Naive thymus-derived CD8-positive, alpha-beta T cell (primary cell): Measurements from ENCODE around the gene IFT122. TPM values are rescaled to one million over a fixed set of nuclear protein-coding genes. Genes with fewer than 3 reads are reported as not detected.
"Not testable (repeated sequence)": the region's sequence is repeated elsewhere in the genome, so short reads cannot be mapped to it uniquely, and the experiment has no call there.

Experiments used
- ATAC-seq, 2 donors: fragments of 150-1000 bp; cut with Tn5 transposase in 1 of 2; sonication (Bioruptor Pico), chemical (Tn5 transposase) in 1 of 2; 1 replicate in 1 of 2; 2 replicates in 1 of 2; pipeline ENCODE4 v1.10.0; 2021; ENCODE audit warnings: mild to moderate bottlenecking in 2 of 2, moderate library complexity in 2 of 2
- POLR2A ChIA-PET: fragments of 350-600 bp; sonication (Branson Sonifier 250); formaldehyde crosslinking; loops from one replicate; lab custom pipeline; 2021; ENCODE audit warnings: antibody characterized with exemption; lab: Charles Lee
- DNase-seq, 10 donors: peaks; one replicate each; pipeline versions ENCODE4 v3.0.0 to v3.0.0-alpha.2; 2020 to 2022
- H3K27ac Mint-ChIP-seq, 10 donors: one replicate each; pipeline ENCODE4 v1.8.0; 2020 to 2022; ENCODE audit warnings: mild to moderate bottlenecking in 10 of 10, mixed read lengths in 10 of 10, moderate library complexity in 4 of 10, inconsistent platforms in 1 of 10
- H3K27me3 Mint-ChIP-seq, 5 donors: one replicate each; pipeline ENCODE4 v1.8.0; 2021 to 2022; ENCODE audit warnings: mixed read lengths in 5 of 5
- H3K36me3 Mint-ChIP-seq, 3 donors: one replicate each; pipeline ENCODE4 v1.8.0; 2020 to 2022; ENCODE audit warnings: mixed read lengths in 3 of 3, mild to moderate bottlenecking in 2 of 3, inconsistent platforms in 1 of 3
- H3K4me1 Mint-ChIP-seq, 4 donors: one replicate each; pipeline ENCODE4 v1.8.0; 2021 to 2022; ENCODE audit warnings: mixed read lengths in 4 of 4
- H3K4me3 Mint-ChIP-seq, 10 donors: one replicate each; pipeline ENCODE4 v1.8.0; 2020 to 2022; ENCODE audit warnings: mild to moderate bottlenecking in 10 of 10, mixed read lengths in 10 of 10, moderate library complexity in 6 of 10, inconsistent platforms in 1 of 10
- H3K9me3 Mint-ChIP-seq, 9 donors: one replicate each; pipeline ENCODE4 v1.8.0; 2020 to 2022; ENCODE audit warnings: mixed read lengths in 9 of 9, mild to moderate bottlenecking in 3 of 9, inconsistent platforms in 1 of 9, moderate library complexity in 1 of 9
- polyA plus RNA-seq, 3 donors: library from polyadenylated mRNA; unstranded; fragments of 300-500 nt; fragmentation: Illumina TruSeq; gene quantifications; one replicate each; pipeline ENCODE4 v1.2.3, GENCODE V29; 2021
- total RNA-seq, 8 experiments: library from RNA in 2 of 8; stranded (reverse) in 2 of 8; gene quantifications; one replicate each; pipeline ENCODE4 v1.2.3 and lab custom pipeline; 2021 to 2026

IFT122 gene
- total and polyA plus RNA-seq, 5 experiments from 2014 or later, result 3.3 to 25.2 (median 6.5) TPM

DNA sequence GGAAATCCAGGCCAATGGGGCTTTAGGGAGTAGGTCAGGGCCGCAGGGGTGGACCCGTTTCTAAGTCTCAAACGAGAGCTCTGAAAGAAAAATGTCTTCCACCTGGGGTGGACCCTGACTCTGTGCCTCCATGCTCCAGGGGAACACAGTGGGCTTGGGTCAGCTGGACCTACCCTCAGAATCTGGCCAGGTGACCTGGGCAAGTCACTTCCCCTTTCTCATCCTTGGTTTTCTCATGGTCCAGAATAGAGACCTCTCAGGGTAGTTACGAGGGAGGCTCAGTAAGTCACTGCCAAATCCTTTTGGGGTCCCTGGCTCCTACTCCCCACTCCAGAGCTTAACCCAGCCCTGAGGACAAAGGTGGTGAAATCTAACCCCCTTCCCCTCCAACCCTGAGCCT is 37.4 kb upstream of the IFT122 start:
- Mint-ChIP-seq H3K4me3 (no peak overlapping the region), H3K36me3 (peaks cover 0 to under 1% (median 0%) of the 10 kb centered on the region in 3 donors), H3K9me3 (no peaks in the 10 kb centered on the region), H3K4me1 (peaks cover 10 to 19% (median 16%) of the 10 kb centered on the region in 4 donors), H3K27me3 (no peaks in the 10 kb centered on the region), H3K27ac (no peak overlapping the region)
- no peak for ATAC-seq
- no peak for DNase-seq
- POLR2A ChIA-PET, result no interaction called here

DNA sequence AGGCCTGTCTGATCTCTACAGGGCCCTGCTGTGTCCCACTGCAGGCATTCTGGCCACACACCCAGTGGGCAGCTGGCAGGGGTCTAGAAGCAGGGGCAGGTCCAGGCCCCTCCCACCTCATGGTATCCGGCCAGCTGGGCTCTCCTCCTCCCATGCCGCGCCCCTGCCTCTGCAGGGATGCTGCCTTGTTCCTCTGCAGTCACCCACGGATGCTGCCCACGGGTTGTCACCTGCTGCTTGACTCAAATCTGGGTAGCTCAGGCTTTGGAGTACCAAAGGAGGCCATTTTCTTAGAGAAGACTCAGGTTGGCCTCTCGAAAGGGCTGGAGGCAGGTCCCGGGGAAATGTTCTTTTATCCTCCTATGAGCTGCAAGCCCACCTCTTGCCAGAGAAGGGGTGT is 36.6 kb upstream of the IFT122 start:
- H3K4me1 Mint-ChIP-seq, result peaks cover 5 to 11% (median 9%) of the 10 kb centered on the region in 4 donors
- H3K27ac Mint-ChIP-seq, result no peak overlapping the region
- no peak overlapping the region for H3K4me3 Mint-ChIP-seq
- no peaks in the 10 kb centered on the region for H3K27me3 Mint-ChIP-seq
- no peaks in the 10 kb centered on the region for H3K9me3 Mint-ChIP-seq
- H3K36me3 Mint-ChIP-seq, result no peaks in the 10 kb centered on the region
- POLR2A ChIA-PET, result interaction anchor here (0.6 kb wide), 1 partner anchor 139 kb away, joined by 3 read pairs; no protein-coding TSS in a partner anchor
- no peak for ATAC-seq
- DNase-seq, result no peak

DNA sequence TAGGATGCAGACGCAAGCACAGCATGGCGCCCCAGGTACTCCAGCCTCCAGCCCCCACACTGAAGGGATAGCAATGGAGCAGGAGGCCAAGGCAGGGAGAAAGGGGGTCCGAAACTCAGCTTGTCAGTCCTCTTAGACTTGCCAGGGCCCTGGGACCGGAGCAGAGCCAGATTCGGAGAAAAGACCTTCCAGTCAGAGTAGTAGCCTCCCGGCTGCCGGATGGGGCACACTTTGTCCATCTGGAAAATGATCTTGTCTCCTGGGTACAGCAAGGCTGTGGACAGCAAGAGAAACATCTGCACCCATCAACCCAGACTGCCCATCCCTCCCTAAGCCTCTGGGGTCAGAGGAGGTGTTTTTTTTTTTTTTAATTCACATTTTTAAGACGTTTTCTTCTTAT is 35.9 kb upstream of the IFT122 start:
- POLR2A ChIA-PET, result interaction anchor here (0.6 to 0.9 kb wide), 2 partner anchors 88 to 466 kb away, joined by 3 to 5 read pairs; a partner anchor contains a TSS
- Mint-ChIP-seq H3K9me3 (no peaks in the 10 kb centered on the region), H3K4me3 (no peak overlapping the region), H3K27ac (no peak overlapping the region), H3K4me1 (peaks cover 0 to 8% (median 5%) of the 10 kb centered on the region in 4 donors), H3K27me3 (no peaks in the 10 kb centered on the region), H3K36me3 (no peaks in the 10 kb centered on the region)
- no peak for DNase-seq
- ATAC-seq, result no peak

DNA sequence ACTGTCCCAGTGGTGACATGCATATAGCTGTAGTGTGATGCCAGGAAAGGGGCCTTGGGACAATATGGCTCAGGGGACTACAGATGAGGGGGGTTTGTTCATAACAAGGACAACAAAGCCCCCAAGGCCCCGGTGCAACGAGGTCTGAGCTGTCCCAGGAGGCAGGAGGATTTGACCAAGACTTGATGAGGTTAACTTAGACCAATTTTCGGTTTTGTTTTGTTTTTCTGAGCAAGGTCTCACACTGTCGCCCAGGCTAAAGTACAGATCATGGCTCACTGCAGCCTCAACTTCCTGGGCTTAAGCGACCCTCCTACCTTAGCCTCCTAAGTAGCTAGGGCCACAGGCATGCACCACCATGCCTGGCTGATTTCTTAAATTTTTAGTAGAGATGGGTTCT is 35.4 kb upstream of the IFT122 start:
- DNase-seq, result no peak
- H3K36me3 Mint-ChIP-seq, result no peaks in the 10 kb centered on the region
- ATAC-seq, result no peak
- no peak overlapping the region for H3K27ac Mint-ChIP-seq
- POLR2A ChIA-PET, result interaction anchor here (0.6 to 0.9 kb wide), 2 partner anchors 88 to 465 kb away, joined by 3 to 5 read pairs; a partner anchor contains a TSS
- no peak overlapping the region for H3K4me3 Mint-ChIP-seq
- peaks cover 0 to 7% (median 4%) of the 10 kb centered on the region in 4 donors for H3K4me1 Mint-ChIP-seq
- H3K9me3 Mint-ChIP-seq, result no peaks in the 10 kb centered on the region
- H3K27me3 Mint-ChIP-seq, result no peaks in the 10 kb centered on the region

GRCh38 chr3:129409541-129409940 is 30.5 kb upstream of the IFT122 start:
- no peak overlapping the region for H3K4me3 Mint-ChIP-seq
- H3K27ac Mint-ChIP-seq, result peak overlapping the region in 1 of 10 donors; percentile 46
- ATAC-seq (no peak), DNase-seq (no peak)
- POLR2A ChIA-PET, result no interaction called here
- peaks cover 0 to 5% (median 0%) of the 10 kb centered on the region in 5 donors for H3K27me3 Mint-ChIP-seq
- no peaks in the 10 kb centered on the region for H3K9me3 Mint-ChIP-seq
- no peaks in the 10 kb centered on the region for H3K36me3 Mint-ChIP-seq
- H3K4me1 Mint-ChIP-seq, result peaks cover 0 to 2% (median under 1%) of the 10 kb centered on the region in 4 donors

DNA sequence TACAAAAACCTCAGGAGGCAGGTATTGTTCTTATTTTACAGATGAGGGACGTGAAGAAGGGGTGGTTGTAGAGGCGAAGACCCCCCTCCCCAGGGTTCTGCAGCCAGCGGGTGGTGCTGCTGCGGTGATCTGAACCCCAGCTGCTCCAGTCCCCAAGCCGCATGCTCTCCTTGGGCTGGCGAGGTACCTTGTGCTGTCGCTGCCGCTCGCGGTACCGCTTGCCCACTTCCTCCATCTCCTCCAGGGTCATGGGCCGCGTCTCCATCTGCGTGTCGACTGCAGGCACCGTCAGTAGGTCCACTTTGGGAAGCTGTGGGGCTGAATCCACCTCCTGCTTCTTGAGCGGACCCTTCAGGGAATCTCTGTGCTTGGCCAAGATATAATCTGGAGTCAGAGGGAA is 29.1 kb upstream of the IFT122 start:
- no peak overlapping the region for H3K27ac Mint-ChIP-seq
- H3K4me3 Mint-ChIP-seq, result no peak overlapping the region
- H3K4me1 Mint-ChIP-seq, result peaks cover 0 to 2% (median under 1%) of the 10 kb centered on the region in 4 donors
- H3K27me3 Mint-ChIP-seq, result peaks cover 0 to 5% (median 0%) of the 10 kb centered on the region in 5 donors
- no peaks in the 10 kb centered on the region for H3K36me3 Mint-ChIP-seq
- DNase-seq, result no peak
- POLR2A ChIA-PET, result no interaction called here
- ATAC-seq, result no peak
- no peaks in the 10 kb centered on the region for H3K9me3 Mint-ChIP-seq

DNA sequence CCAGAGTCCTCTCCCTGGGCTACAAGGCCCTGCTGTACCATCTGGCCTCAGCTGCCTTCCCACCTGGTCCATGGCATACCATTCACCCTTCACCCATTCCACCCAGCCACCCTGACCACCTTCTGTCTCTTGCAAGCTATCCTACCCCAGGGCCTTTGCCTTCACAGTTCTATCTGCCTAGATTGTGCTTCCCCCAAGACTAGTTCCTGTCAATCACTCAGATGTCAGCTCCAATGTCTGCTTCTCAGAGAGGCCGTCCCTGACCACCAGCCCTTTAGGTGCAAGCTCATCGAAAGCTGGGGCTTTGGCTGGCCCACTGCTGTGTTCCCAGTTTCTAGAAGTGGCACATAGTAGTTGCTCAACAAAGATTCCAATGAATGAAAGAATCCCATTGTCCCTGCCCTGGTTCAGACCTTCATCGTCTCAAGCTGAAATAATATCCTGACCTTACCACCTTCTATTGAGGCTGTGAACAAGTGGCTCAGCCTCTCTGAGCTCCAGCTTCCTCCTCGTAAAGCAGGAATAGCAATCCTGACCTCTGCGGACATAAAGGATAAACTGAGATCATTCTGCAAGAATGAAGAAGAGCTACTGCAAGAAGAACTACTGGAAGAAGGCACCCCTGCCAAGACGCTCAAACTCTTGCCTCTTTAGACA is 27.4 kb upstream of the IFT122 start:
- Mint-ChIP-seq H3K4me1 (peaks cover 0 to 2% (median under 1%) of the 10 kb centered on the region in 4 donors), H3K9me3 (no peaks in the 10 kb centered on the region), H3K36me3 (no peaks in the 10 kb centered on the region), H3K4me3 (no peak overlapping the region), H3K27me3 (peaks cover 0 to 5% (median 0%) of the 10 kb centered on the region in 5 donors), H3K27ac (no peak overlapping the region)
- DNase-seq, result no peak
- POLR2A ChIA-PET, result no interaction called here
- no peak for ATAC-seq

GRCh38 chr3:129413238-129413637 is 26.8 kb upstream of the IFT122 start:
- POLR2A ChIA-PET, DNase-seq, ATAC-seq, H3K4me3 Mint-ChIP-seq, H3K36me3 Mint-ChIP-seq, H3K9me3 Mint-ChIP-seq, H3K27me3 Mint-ChIP-seq, H3K4me1 Mint-ChIP-seq, H3K27ac Mint-ChIP-seq: not testable (repeated sequence)

DNA sequence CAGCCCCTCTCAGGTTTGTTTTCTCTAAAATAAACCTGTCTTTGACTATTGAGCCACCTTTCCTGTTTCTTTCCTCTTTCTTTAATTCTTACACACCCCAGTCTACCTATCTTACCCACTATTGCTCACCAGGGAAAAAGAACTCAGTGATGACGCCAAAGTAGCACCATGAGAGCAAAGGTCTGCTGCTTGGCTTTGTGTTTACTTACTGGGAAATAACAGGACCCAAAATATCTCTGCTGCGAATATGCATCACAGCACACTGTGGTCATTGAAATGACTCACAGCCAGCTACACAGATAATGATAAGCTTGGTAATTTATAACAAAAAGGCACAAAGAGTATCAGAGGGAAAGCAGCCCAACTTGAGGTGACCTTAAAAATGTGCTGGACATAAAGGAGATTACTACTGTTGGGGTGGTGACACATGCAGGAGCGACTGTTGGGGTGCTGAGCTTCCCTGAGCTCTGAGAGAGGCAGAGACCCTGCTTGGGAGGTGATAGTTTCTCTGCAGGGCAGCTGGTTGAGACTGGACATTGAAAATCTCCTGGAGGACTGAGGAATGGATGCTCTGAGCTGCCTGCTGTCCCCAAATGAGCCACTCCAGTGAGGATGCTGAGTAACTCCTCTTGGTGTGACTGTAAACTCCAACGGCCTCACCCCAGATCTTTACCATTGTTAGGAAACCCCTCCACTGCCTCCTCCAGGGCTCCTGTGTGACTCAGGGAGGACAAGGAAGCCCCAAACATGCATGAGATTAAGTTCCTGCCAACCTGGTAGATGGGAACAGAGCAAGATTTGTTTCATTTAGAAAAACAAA is 26.1 kb upstream of the IFT122 start:
- Mint-ChIP-seq H3K4me3 (no peak overlapping the region), H3K36me3 (no peaks in the 10 kb centered on the region), H3K27me3 (peaks cover 0 to 5% (median 0%) of the 10 kb centered on the region in 5 donors), H3K9me3 (no peaks in the 10 kb centered on the region), H3K4me1 (peaks cover 0 to 2% (median under 1%) of the 10 kb centered on the region in 4 donors), H3K27ac (no peak overlapping the region)
- ATAC-seq (no peak), DNase-seq (no peak)
- POLR2A ChIA-PET, result no interaction called here

DNA sequence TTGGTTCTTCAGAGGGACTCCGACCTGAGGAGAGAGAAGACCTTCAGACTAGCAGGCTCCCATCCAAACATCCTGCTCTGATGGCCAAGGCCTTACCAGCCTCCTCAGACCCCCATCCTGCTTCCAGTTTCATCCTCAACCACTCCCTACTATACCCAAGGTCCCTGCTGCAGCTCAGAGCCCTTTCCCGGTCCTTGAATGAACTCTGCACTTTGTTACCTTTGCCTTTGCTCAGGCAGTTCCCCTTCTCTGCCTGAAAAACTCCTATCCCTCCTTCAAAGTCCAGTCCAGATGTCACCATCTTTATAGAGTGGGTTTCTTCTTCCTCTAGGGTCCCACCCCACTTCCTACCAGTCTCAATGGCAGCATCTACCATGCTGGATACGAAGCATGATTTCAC is 24.6 kb upstream of the IFT122 start:
- peaks cover 0 to 2% (median 0%) of the 10 kb centered on the region in 4 donors for H3K4me1 Mint-ChIP-seq
- ATAC-seq (no peak), DNase-seq (no peak)
- H3K27ac Mint-ChIP-seq, result no peak overlapping the region
- no peaks in the 10 kb centered on the region for H3K36me3 Mint-ChIP-seq
- peaks cover 0 to 5% (median 0%) of the 10 kb centered on the region in 5 donors for H3K27me3 Mint-ChIP-seq
- POLR2A ChIA-PET, result no interaction called here
- H3K9me3 Mint-ChIP-seq, result no peaks in the 10 kb centered on the region
- H3K4me3 Mint-ChIP-seq, result no peak overlapping the region

GRCh38 chr3:129415830-129416229 is 24.2 kb upstream of the IFT122 start:
- H3K9me3 Mint-ChIP-seq, result no peaks in the 10 kb centered on the region
- DNase-seq (no peak), ATAC-seq (no peak)
- H3K4me3 Mint-ChIP-seq, result no peak overlapping the region
- no peaks in the 10 kb centered on the region for H3K36me3 Mint-ChIP-seq
- POLR2A ChIA-PET, result no interaction called here
- peaks cover 0 to 3% (median 0%) of the 10 kb centered on the region in 5 donors for H3K27me3 Mint-ChIP-seq
- no peak overlapping the region for H3K27ac Mint-ChIP-seq
- peaks cover 0 to 2% (median 0%) of the 10 kb centered on the region in 4 donors for H3K4me1 Mint-ChIP-seq

- H3K27me3 Mint-ChIP-seq, result peaks cover 0 to 3% (median 0%) of the 10 kb centered on the region in 5 donors
- peaks cover 0 to 2% (median 0%) of the 10 kb centered on the region in 4 donors for H3K4me1 Mint-ChIP-seq
- H3K36me3 Mint-ChIP-seq, result no peaks in the 10 kb centered on the region
- H3K9me3 Mint-ChIP-seq, result no peaks in the 10 kb centered on the region
- ATAC-seq (no peak), DNase-seq (no peak)
- POLR2A ChIA-PET, result no interaction called here
- H3K4me3 Mint-ChIP-seq, result no peak overlapping the region
- no peak overlapping the region for H3K27ac Mint-ChIP-seq
These were observed 23.6 kb upstream of the IFT122 start for GRCh38 chr3:129416415-129416814.

DNA sequence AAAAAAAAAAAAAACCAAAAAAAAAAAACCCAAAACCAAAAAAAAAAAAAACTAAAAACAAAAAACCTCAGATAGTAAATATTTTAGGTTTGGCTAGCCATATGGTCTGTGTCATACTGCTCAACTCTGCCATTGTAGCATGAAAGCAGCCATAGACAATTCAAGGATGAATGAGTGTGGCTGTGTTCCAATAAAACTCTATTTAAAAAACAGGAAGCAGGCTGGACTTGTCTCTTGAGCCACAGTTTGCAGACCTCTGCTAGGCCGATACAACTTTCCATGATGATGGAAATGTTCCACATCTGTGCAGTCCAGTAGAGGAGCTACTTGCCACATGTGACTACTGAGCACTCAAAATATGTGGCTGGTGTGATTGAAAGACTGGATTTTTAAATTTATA is 22.7 kb upstream of the IFT122 start:
- no peaks in the 10 kb centered on the region for H3K36me3 Mint-ChIP-seq
- DNase-seq (no peak), ATAC-seq (no peak)
- H3K4me1 Mint-ChIP-seq, result peaks cover 0 to 3% (median 0%) of the 10 kb centered on the region in 4 donors
- POLR2A ChIA-PET, result interaction anchor here (0.6 kb wide), 1 partner anchor 23 kb away, joined by 3 read pairs; the partner anchor contains the start of genes IFT122 and MBD4
- peaks cover 0 to 4% (median 0%) of the 10 kb centered on the region in 5 donors for H3K27me3 Mint-ChIP-seq
- no peaks in the 10 kb centered on the region for H3K9me3 Mint-ChIP-seq
- no peak overlapping the region for H3K4me3 Mint-ChIP-seq
- no peak overlapping the region for H3K27ac Mint-ChIP-seq
